Astrocyte (in vitro differentiated cells and primary cell): Measurements from ENCODE around the gene PIAS2.

Source experiments
- CTCF ChIP-seq: IDR thresholded peaks from 2 replicates; pipeline ENCODE4 v1.5.1; 2011; ENCODE audit warnings: low read depth, mild to moderate bottlenecking, inconsistent platforms, low read length, moderate library complexity; ENCODE audit not compliant: insufficient read depth
- EZH2 ChIP-seq: IDR thresholded peaks from 2 replicates; pipeline ENCODE4 v1.6.1; 2012; ENCODE audit warnings: mild to moderate bottlenecking, low read length, inconsistent platforms; ENCODE audit not compliant: insufficient read depth

GRCh38 chr18:46764586-46764985 is 152.7 kb downstream of the PIAS2 start:
- TF ChIP-seq CTCF (no peak), EZH2 (no peak)
